SK-N-SH (cell line): ENCODE results near the gene MMP13. TPM values are rescaled to one million over a fixed set of nuclear protein-coding genes. Genes with fewer than 3 reads are reported as not detected.

ENCODE experiments used
- CTCF ChIA-PET: fragments of 300-600, 350-600 bp; formaldehyde crosslinking; extraction: SDS; loops from one replicate; lab custom pipeline; 2021; lab: Yijun Ruan, JAX
- POLR2A ChIA-PET: fragments of 350-600 bp; sonication (Branson Sonifier 250); formaldehyde crosslinking; extraction: SDS; loops from one replicate; lab custom pipeline; 2020; ENCODE audit warnings: antibody characterized with exemption, inconsistent platforms; lab: Yijun Ruan, JAX
- DNase-seq: peaks from one replicate; pipeline ENCODE4 v3.0.0; 2012
- H2AFZ ChIP-seq: fragments of 200-600 bp; sonication (generic); 2 replicates; pipeline ENCODE4 v1.8.1; 2016; ENCODE audit warnings: antibody characterized with exemption, mild to moderate bottlenecking, low read depth
- H3F3A ChIP-seq: fragments of 200-600 bp; sonication (generic); replicated peaks from 2 replicates; pipeline ENCODE3; 2016; ENCODE audit warnings: antibody characterized with exemption, mild to moderate bottlenecking; ENCODE audit not compliant: insufficient read depth
- H3K27ac ChIP-seq, 2 experiments: fragments of 200-500 bp in 1 of 2; fragments of 200-600 bp in 1 of 2; sonication (Bioruptor generic) in 1 of 2; sonication (generic), shearing (Covaris generic) in 1 of 2; 2 replicates each; pipeline versions ENCODE4 v1.5.1 to v1.6.1; 2014 to 2016; ENCODE audit warnings: low read depth in 2 of 2, inconsistent platforms in 1 of 2, low read length in 1 of 2, mild to moderate bottlenecking in 1 of 2, mixed read lengths in 1 of 2
- H3K27me3 ChIP-seq: fragments of 200-600 bp; sonication (generic), shearing (Covaris generic); 2 replicates; pipeline ENCODE4 v1.6.1; 2016; ENCODE audit warnings: mixed run types; ENCODE audit not compliant: insufficient read depth
- H3K36me3 ChIP-seq, 2 experiments: fragments of 200-500 bp in 1 of 2; fragments of 200-600 bp in 1 of 2; sonication (Bioruptor generic) in 1 of 2; sonication (generic) in 1 of 2; replicated peaks in 1 of 2; 2 replicates each; pipeline versions ENCODE3 to v1.5.1; 2014 to 2016; ENCODE audit warnings: low read length in 1 of 2, mild to moderate bottlenecking in 1 of 2; ENCODE audit not compliant: insufficient read depth in 2 of 2, control insufficient read depth in 1 of 2
- H3K4me1 ChIP-seq, 2 experiments: fragments of 200-500 bp in 1 of 2; fragments of 200-600 bp in 1 of 2; sonication (Bioruptor generic) in 1 of 2; sonication (generic), shearing (Covaris generic) in 1 of 2; 2 replicates each; pipeline versions ENCODE4 v1.5.1 to v1.6.1; 2014 to 2016; ENCODE audit warnings: low read depth in 1 of 2, low read length in 1 of 2, mixed run types in 1 of 2; ENCODE audit not compliant: insufficient read depth in 2 of 2, control insufficient read depth in 1 of 2
- H3K4me2 ChIP-seq: fragments of 200-600 bp; sonication (generic), shearing (Covaris generic); 2 replicates; pipeline ENCODE4 v1.6.1; 2017; ENCODE audit warnings: mixed run types
- H3K4me3 ChIP-seq, 2 experiments: fragments of 200-500 bp in 1 of 2; fragments of 200-600 bp in 1 of 2; sonication (Bioruptor generic) in 1 of 2; sonication (generic), shearing (Covaris generic) in 1 of 2; 2 replicates each; pipeline versions ENCODE4 v1.5.1 to v1.8.1; 2014 to 2016; ENCODE audit warnings: low read depth in 2 of 2, inconsistent platforms in 1 of 2, low read length in 1 of 2, mild to moderate bottlenecking in 1 of 2, mixed read lengths in 1 of 2, moderate library complexity in 1 of 2
- H3K79me2 ChIP-seq: fragments of 200-600 bp; sonication (generic); 2 replicates; pipeline ENCODE4 v1.8.1; 2017; ENCODE audit warnings: mild to moderate bottlenecking; ENCODE audit not compliant: insufficient read depth
- H3K9ac ChIP-seq: fragments of 200-600 bp; sonication (generic); 2 replicates; pipeline ENCODE4 v1.6.1; 2017; ENCODE audit warnings: mixed run types
- H3K9me2 ChIP-seq: fragments of 200-600 bp; sonication (generic); 2 replicates; pipeline ENCODE4 v1.6.1; 2017; ENCODE audit warnings: mixed run types
- H3K9me3 ChIP-seq: fragments of 200-600 bp; sonication (generic); 2 replicates; pipeline ENCODE4 v1.6.1; 2017; ENCODE audit warnings: mixed run types, mild to moderate bottlenecking, moderate library complexity
- H4K20me1 ChIP-seq: fragments of 200-600 bp; sonication (generic); 2 replicates; pipeline ENCODE4 v1.6.1; 2017; ENCODE audit warnings: mild to moderate bottlenecking, mixed run types; ENCODE audit not compliant: insufficient read depth
- ELF1 ChIP-seq: IDR thresholded peaks from 2 replicates; pipeline ENCODE4 v1.4.0; 2012
- EP300 ChIP-seq, 2 experiments: IDR thresholded peaks; 2 replicates each; pipeline versions ENCODE4 v1.4.0 to v1.6.1; 2012; ENCODE audit warnings: borderline replicate concordance in 1 of 2, low read depth in 1 of 2, low read length in 1 of 2
- FOSL2 ChIP-seq: IDR thresholded peaks from 2 replicates; pipeline ENCODE4 v1.4.0; 2012; ENCODE audit warnings: low read depth, mild to moderate bottlenecking, moderate library complexity, borderline replicate concordance
- FOXJ3 ChIP-seq: sonication (generic); formaldehyde crosslinking; IDR thresholded peaks from 2 replicates; pipeline ENCODE4 v1.5.1; 2020; ENCODE audit warnings: mild to moderate bottlenecking, missing genetic modification reagents
- FOXM1 ChIP-seq: IDR thresholded peaks from 2 replicates; pipeline ENCODE4 v1.4.0; 2012; ENCODE audit warnings: low read depth, mild to moderate bottlenecking
- GABPA ChIP-seq: IDR thresholded peaks from 2 replicates; pipeline ENCODE4 v1.4.0; 2012; ENCODE audit warnings: low read depth, mild to moderate bottlenecking
- JUND ChIP-seq: IDR thresholded peaks from 2 replicates; pipeline ENCODE4 v1.4.0; 2012
- MXI1 ChIP-seq: IDR thresholded peaks from 2 replicates; pipeline ENCODE4 v1.6.1; 2012; ENCODE audit warnings: mild to moderate bottlenecking, low read depth, low read length, improper control_type of control experiment
- NFIC ChIP-seq: IDR thresholded peaks from 2 replicates; pipeline ENCODE4 v1.4.0; 2012; ENCODE audit warnings: borderline replicate concordance
- PBX3 ChIP-seq: IDR thresholded peaks from 2 replicates; pipeline ENCODE4; 2012
- POLR2AphosphoS5 ChIP-seq: IDR thresholded peaks from 2 replicates; pipeline ENCODE4 v1.6.1; 2012; ENCODE audit warnings: low read depth, low read length
- RAD21 ChIP-seq: IDR thresholded peaks from 2 replicates; pipeline ENCODE4 v1.6.1; 2012; ENCODE audit warnings: mild to moderate bottlenecking, low read length
- REST ChIP-seq: IDR thresholded peaks from 2 replicates; pipeline ENCODE4 v1.6.1; 2012; ENCODE audit warnings: mild to moderate bottlenecking, low read depth, low read length, moderate library complexity
- RFX5 ChIP-seq: IDR thresholded peaks from 2 replicates; pipeline ENCODE4 v1.6.1; 2012; ENCODE audit warnings: mild to moderate bottlenecking, improper control_type of control experiment, low read length
- RXRA ChIP-seq: IDR thresholded peaks from 2 replicates; pipeline ENCODE4 v1.4.0; 2012; ENCODE audit warnings: low read depth, mild to moderate bottlenecking, borderline replicate concordance
- SIN3A ChIP-seq: IDR thresholded peaks from 2 replicates; pipeline ENCODE4 v1.6.1; 2012; ENCODE audit warnings: low read depth, mild to moderate bottlenecking, low read length, moderate library complexity, borderline replicate concordance
- SMC3 ChIP-seq: IDR thresholded peaks from 2 replicates; pipeline ENCODE4 v1.6.1; 2012; ENCODE audit warnings: low read depth, low read length, improper control_type of control experiment
- TCF12 ChIP-seq: IDR thresholded peaks from 2 replicates; pipeline ENCODE4 v1.4.0; 2012
- TEAD4 ChIP-seq: IDR thresholded peaks from 2 replicates; pipeline ENCODE4 v1.4.0; 2012; ENCODE audit warnings: mild to moderate bottlenecking, borderline replicate concordance; ENCODE audit not compliant: insufficient read depth
- USF2 ChIP-seq: fragments of 150-350 bp; IDR thresholded peaks from 2 replicates; pipeline ENCODE4 v1.6.1; 2017; ENCODE audit warnings: antibody characterized with exemption, low read length, low read depth, borderline replicate concordance
- YY1 ChIP-seq: IDR thresholded peaks from 2 replicates; pipeline ENCODE4 v1.4.0; 2012; ENCODE audit warnings: low read depth, mild to moderate bottlenecking
- WGBS: methylation state at CpG from one replicate; pipeline ENCODE4 v1.1.6; 2017; ENCODE audit warnings: low lambda C conversion rate; 5-methylcytosine and 5-hydroxymethylcytosine counted together
- polyA plus RNA-seq, 3 experiments: library from polyadenylated mRNA; depleted of rRNA; stranded (reverse); fragments of >200 nt; gene quantifications; 2 replicates each; pipeline ENCODE4 v1.2.3, GENCODE V29; 2012
- TF ChIP-seq, protein P1 (sequence below): IDR thresholded peaks from 2 replicates; pipeline ENCODE4 v1.4.0; 2012; ENCODE audit warnings: low read depth, borderline replicate concordance
- TF ChIP-seq, protein P2 (sequence below): fragments of 150-350 bp; IDR thresholded peaks from 2 replicates; pipeline ENCODE4 v1.6.1; 2016; ENCODE audit warnings: mild to moderate bottlenecking, low read depth, low read length

MMP13 gene
- polyA plus RNA-seq, 1 of the 3 experiments (the other 2 are of a cell fraction): 0.12 TPM

- WGBS: 81% methylated on average over 1 of the region's 1 CpG
- no peak overlapping the region for H3K4me3 ChIP-seq
- H3K9me2 ChIP-seq: no peaks in the 10 kb centered on the region
- no peaks in the 10 kb centered on the region for H3K79me2 ChIP-seq
- H3K36me3 ChIP-seq: no peaks in the 10 kb centered on the region
- ChIA-PET CTCF (no interaction called here), POLR2A (no interaction called here)
- no peak for TF ChIP-seq SIN3A
- TF ChIP-seq ELF1: no peak
- no peak for TF ChIP-seq GABPA
- TF ChIP-seq MXI1: no peak
- no peak for TF ChIP-seq TCF12
- TF ChIP-seq USF2: no peak
- H3K9ac ChIP-seq: no peak overlapping the region
- H3K27ac ChIP-seq: no peak overlapping the region
- peaks cover 0 to 13% of the 10 kb centered on the region in 2 experiments; a peak in 2 of 4 replicates for H3K4me1 ChIP-seq
- H3F3A ChIP-seq: no peaks in the 10 kb centered on the region
- H3K9me3 ChIP-seq: no peaks in the 10 kb centered on the region
- no peak overlapping the region for H3K4me2 ChIP-seq
- no peak for DNase-seq
- no peaks in the 10 kb centered on the region for H4K20me1 ChIP-seq
- no peak overlapping the region for H2AFZ ChIP-seq
- no peaks in the 10 kb centered on the region for H3K27me3 ChIP-seq
Measured at GRCh38 chr11:102985850-102986249, 30.3 kb upstream of the MMP13 start.

GRCh38 chr11:102983486-102983885 lies 28.0 kb upstream of the MMP13 start:
- Histone ChIP-seq H3K4me3 (no peak overlapping the region), H3K4me2 (no peak overlapping the region), H3K9me3 (peaks cover 4% of the 10 kb centered on the region; the same call in 1 of the 2 replicates), H3K27me3 (no peaks in the 10 kb centered on the region), H3K36me3 (no peaks in the 10 kb centered on the region), H3F3A (no peaks in the 10 kb centered on the region), H4K20me1 (no peaks in the 10 kb centered on the region), H3K79me2 (no peaks in the 10 kb centered on the region), H2AFZ (no peak overlapping the region), H3K9ac (no peak overlapping the region), H3K4me1 (no peaks in the 10 kb centered on the region), H3K9me2 (no peaks in the 10 kb centered on the region), H3K27ac (no peak overlapping the region)
- TF ChIP-seq ELF1 (no peak), RAD21 (no peak), TEAD4 (no peak), FOXM1 (no peak), FOXJ3 (no peak), EP300 (IDR thresholded peaks at IDR 0.05; ENCODE audit: borderline replicate concordance in 1 of 2, low read depth in 1 of 2, low read length in 1 of 2) (no peak), JUND (no peak), NFIC (no peak), RXRA (no peak), REST (no peak), SMC3 (no peak), TCF12 (no peak), FOSL2 (no peak), PBX3 (no peak), RFX5 (no peak), SIN3A (no peak), YY1 (no peak), POLR2AphosphoS5 (no peak)
- TF ChIP-seq, protein P1, sequence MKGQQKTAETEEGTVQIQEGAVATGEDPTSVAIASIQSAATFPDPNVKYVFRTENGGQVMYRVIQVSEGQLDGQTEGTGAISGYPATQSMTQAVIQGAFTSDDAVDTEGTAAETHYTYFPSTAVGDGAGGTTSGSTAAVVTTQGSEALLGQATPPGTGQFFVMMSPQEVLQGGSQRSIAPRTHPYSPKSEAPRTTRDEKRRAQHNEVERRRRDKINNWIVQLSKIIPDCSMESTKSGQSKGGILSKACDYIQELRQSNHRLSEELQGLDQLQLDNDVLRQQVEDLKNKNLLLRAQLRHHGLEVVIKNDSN: no peak
- TF ChIP-seq, protein P2, sequence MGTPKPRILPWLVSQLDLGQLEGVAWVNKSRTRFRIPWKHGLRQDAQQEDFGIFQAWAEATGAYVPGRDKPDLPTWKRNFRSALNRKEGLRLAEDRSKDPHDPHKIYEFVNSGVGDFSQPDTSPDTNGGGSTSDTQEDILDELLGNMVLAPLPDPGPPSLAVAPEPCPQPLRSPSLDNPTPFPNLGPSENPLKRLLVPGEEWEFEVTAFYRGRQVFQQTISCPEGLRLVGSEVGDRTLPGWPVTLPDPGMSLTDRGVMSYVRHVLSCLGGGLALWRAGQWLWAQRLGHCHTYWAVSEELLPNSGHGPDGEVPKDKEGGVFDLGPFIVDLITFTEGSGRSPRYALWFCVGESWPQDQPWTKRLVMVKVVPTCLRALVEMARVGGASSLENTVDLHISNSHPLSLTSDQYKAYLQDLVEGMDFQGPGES: no peak
- WGBS: 45% methylated on average over 2 of the region's 2 CpGs
- no peak for DNase-seq
- CTCF ChIA-PET: interaction anchor here (1.2 kb wide), 1 partner anchor 43 kb away, joined by 4 read pairs; no protein-coding TSS in a partner anchor
- POLR2A ChIA-PET: no interaction called here
